Omental fat pad (tissue), 4 donors: ENCODE results near the gene CSNK1G2. TPM values are rescaled to one million over a fixed set of nuclear protein-coding genes. Genes with fewer than 3 reads are reported as not detected.
A peak's percentile ranks its signal among the peaks of the same experiment; 100 is the strongest.

Experiments used
- ATAC-seq: fragments of 150-250 bp; one replicate; pipeline ENCODE4 v1.9.1; 2016; ENCODE audit warnings: mild to moderate bottlenecking, moderate library complexity; ENCODE audit not compliant: low FRiP score
- DNase-seq: peaks from one replicate; pipeline ENCODE4 v3.0.0-alpha.2; 2019; ENCODE audit warnings: low spot score
- total RNA-seq, 4 donors: library from RNA; depleted of rRNA; stranded (reverse); fragments of >200 nt; gene quantifications; one replicate each; pipeline ENCODE4 v1.1.0, GENCODE V29; 2016
- TF ChIP-seq, protein P1 (sequence below), 3 donors: fragments of 450-650 bp; IDR thresholded peaks; one replicate each; pipeline ENCODE4 v1.5.1; 2016 to 2017; ENCODE audit warnings: antibody characterized with exemption in 3 of 3, mild to moderate bottlenecking in 3 of 3, moderate library complexity in 2 of 3

The CSNK1G2 gene
- total RNA-seq, 4 donors from 2014 or later = 49.3 to 76.6 (median 52.3) TPM

DNA sequence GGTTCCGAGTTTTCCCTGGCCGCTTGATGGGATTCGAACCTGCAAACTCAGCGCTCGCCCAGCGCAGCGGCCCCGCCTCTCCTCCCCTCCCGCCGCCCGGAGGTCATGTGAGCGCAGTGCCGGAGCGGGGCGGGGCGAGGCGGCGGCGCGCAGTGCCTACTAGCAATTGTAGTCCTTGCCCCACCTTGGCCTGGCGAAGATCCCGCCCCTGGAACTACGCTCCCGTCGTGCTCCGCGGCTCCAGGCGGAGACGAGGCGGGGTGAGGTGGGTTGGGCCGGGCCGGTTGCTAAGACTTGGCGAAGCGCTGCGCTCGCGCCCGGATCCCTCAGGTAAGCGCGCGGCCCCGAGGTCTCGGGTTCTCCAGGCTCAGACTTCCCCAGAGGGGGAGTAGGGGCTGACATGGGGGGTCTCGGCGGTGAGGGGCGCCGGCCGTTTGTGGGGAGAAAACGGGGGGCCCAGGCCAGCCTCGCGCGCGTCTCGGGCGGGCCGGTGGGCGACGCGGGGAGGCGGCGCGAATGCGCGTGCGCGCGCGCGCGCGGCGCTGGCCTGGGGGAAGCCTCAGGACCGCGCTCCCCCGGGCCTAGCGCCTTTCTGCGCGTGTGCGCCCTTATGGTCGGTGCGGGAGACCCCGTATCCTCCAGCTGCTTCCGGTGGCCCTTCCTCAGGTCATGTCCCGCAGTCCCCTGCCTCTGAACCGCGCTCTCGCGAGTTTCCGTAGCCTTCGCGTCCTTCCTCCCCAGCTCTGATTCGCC, 35.7 kb upstream of the CSNK1G2 start, which contains the start of the genes ADAT3 and SCAMP4:
TSS of gene ADAT3 (plus strand) at position 290 of the 753 bp plus-strand sequence. CDS start 6,649 bp downstream, outside the sequence.
TSS of gene SCAMP4 (plus strand) at position 290 of the 753 bp plus-strand sequence. CDS start 9,621 bp downstream, outside the sequence.
- peak; percentile 90 for DNase-seq
- peak; percentile 97 for ATAC-seq
- TF ChIP-seq, protein P1, sequence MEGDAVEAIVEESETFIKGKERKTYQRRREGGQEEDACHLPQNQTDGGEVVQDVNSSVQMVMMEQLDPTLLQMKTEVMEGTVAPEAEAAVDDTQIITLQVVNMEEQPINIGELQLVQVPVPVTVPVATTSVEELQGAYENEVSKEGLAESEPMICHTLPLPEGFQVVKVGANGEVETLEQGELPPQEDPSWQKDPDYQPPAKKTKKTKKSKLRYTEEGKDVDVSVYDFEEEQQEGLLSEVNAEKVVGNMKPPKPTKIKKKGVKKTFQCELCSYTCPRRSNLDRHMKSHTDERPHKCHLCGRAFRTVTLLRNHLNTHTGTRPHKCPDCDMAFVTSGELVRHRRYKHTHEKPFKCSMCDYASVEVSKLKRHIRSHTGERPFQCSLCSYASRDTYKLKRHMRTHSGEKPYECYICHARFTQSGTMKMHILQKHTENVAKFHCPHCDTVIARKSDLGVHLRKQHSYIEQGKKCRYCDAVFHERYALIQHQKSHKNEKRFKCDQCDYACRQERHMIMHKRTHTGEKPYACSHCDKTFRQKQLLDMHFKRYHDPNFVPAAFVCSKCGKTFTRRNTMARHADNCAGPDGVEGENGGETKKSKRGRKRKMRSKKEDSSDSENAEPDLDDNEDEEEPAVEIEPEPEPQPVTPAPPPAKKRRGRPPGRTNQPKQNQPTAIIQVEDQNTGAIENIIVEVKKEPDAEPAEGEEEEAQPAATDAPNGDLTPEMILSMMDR (IDR thresholded peaks at IDR 0.05) = no peak

DNA sequence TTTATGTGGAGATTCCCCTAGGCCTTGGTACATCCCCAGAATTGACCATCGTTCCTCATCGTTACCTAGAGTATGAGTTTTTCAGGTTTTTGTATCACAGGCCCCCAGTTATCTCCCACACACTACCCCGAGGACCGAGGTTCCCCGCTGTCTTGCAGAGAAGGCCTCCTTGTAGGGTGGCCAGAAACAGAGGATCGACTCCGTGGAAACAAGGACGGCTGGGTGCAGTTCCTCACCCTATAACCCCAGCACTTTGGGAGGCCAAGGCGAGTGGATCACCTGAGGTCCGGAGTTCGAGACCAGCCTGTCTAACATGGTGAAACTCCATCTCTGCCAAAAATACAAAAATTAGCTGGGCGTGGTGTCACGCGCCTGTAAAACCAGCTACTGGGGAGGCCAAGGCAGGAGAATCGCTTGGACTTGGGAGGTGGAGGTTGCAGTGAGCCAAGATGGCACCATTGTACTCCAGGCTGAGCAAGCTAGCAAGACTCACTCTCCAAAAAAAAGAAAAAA, 35.1 kb upstream of the CSNK1G2 start:
- TF ChIP-seq, protein P1 (IDR thresholded peaks at IDR 0.05) = no peak
- ATAC-seq (no peak), DNase-seq (no peak)

DNA sequence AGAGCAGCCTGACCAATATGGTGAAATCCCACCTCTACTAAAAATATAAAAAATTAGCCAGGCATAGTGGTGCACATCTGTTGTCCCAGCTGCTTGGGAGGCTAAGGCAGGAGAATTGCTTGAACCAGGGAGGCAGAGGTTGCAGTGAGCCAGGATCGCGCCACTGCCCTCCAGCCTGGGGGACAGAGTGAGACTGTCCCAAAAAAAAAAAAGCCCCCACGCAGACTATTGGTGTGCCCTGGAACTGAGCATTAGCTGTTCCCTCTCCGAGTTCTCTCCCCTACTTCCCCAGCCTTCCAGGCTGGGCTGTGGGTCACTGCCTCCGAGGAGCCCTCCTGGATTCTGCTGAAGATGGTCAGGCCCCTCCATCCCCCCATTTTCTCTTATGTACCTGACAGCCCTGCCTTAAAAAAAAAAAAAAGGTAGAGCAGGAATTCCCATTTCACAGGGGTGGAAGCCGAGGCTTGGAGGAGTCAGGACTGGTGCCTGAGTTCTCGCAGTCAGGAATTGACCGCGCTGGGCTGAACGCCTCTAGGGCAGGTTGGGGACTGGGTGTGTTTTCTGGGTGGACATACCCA, 33.9 kb upstream of the CSNK1G2 start:
- DNase-seq = no peak
- ATAC-seq = no peak
- TF ChIP-seq, protein P1 (IDR thresholded peaks at IDR 0.05) = no peak

DNA sequence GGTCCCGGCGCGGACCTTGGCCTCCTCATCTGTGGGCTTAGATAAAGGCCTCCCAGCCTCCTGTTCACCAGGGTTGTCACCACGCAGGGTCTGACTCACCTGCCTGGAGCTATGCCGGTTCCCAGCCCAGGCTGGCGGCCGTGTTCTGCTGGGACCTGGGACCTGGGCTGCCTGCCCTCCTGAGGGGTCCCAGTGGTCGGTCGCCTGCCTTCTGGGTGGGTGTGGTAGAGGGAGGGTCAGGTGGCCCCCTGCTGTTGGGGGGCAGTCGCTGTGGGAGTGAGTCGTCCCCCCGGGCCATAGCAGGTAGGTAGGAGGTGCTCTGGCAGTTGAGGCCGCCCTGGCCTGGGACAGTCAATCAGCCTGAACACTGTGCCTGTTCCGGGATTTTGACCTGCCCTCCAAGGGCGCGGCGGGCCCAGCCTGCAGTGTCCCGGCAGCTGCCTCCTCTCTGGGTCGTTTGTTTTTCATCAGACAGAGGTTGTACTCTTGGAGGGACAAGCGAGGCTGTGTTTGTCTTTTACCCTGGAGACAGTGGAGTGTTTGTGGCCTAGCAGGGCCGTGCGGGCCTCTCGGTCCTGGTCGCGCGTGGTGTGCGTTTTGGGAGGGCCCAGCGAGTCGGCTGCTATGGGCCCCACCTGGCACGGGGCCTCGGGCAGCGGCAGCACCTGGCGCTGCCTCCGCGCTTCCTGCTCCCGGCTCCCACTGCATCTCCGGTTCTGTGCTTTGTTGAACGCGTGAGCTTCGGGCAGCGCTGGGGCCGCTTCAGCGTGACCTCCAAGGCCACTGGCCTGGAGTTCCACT, 33.2 kb upstream of the CSNK1G2 start:
- no peak for ATAC-seq
- DNase-seq = no peak
- TF ChIP-seq, protein P1 (IDR thresholded peaks at IDR 0.05) = no peak

DNA sequence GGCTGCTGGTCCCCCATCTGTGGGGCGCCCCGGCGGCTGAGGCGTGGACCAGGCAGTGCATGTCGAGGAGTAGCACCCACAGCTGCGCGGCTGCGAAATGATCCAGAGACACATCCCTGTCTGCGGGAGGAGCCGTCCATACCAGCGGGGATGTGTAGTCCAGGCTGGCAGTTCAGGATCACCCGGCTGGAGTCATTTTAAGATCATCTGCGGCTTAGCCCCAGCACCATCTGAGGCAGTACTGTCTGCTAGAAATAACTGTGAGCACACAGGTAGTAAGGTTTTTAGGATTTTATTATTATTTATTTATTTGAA, 32.7 kb upstream of the CSNK1G2 start:
- ATAC-seq (no peak), DNase-seq (no peak)
- TF ChIP-seq, protein P1 (IDR thresholded peaks at IDR 0.05) = no peak

DNA sequence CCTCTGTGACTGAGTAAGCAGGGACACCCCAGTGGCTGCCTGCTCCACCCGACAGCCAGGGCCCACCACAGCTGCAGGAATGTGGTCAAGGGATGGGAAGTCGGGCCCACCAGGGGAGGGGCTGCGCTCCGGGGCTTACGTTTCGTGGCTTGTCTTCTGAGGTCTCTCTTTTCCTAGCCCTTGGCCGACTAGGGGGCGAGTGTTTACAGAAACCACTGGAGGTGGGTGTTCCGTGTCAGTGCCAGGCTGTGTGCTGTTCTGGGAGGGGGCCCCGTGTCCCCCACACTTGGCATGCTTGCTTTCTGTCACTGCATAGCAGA, 31.3 kb upstream of the CSNK1G2 start:
- DNase-seq = no peak
- ATAC-seq = no peak
- TF ChIP-seq, protein P1 (IDR thresholded peaks at IDR 0.05) = no peak
